PC-3 (cell line): ENCODE measurements around the gene PACSIN2. TPM values are rescaled to one million over a fixed set of nuclear protein-coding genes. Genes with fewer than 3 reads are reported as not detected.

ENCODE experiments used
- ATAC-seq: fragments of 200-7000 bp; cut with Tn5 transposase; 2 replicates; pipeline ENCODE4 v1.9.1; 2020; ENCODE audit warnings: mild to moderate bottlenecking, moderate library complexity
- BruUV-seq: library from RNA; stranded (reverse); fragments of 400-500 nt; replicated peaks from 2 replicates; lab custom pipeline; 2021; lab: Mats Ljungman, UMichigan
- CTCF ChIA-PET: fragments of 300-600 bp; sonication (Branson Sonifier 250); formaldehyde crosslinking; loops from one replicate; lab custom pipeline; 2022; ENCODE audit warnings: antibody characterized with exemption; lab: Charles Lee
- POLR2A ChIA-PET: fragments of 300-600 bp; sonication (Branson Sonifier 250); formaldehyde crosslinking; loops from one replicate; lab custom pipeline; 2022; ENCODE audit warnings: antibody characterized with exemption; ENCODE audit not compliant: unreplicated experiment; lab: Charles Lee
- DNase-seq: peaks from one replicate; pipeline ENCODE4 v3.0.0-alpha.2; 2015
- H2AFZ ChIP-seq: fragments of 300-600 bp; sonication (generic); 2 replicates; pipeline ENCODE4 v1.6.0; 2016; ENCODE audit warnings: antibody characterized with exemption, low read length
- H3F3A ChIP-seq: fragments of 300-600 bp; sonication (generic); one replicate; pipeline ENCODE4 v1.6.0; 2017; ENCODE audit warnings: antibody characterized with exemption, low read length, control low read depth, mild to moderate bottlenecking; ENCODE audit not compliant: unreplicated experiment
- H3K27ac ChIP-seq: fragments of 300-600 bp; sonication (generic); 2 replicates; pipeline ENCODE4 v1.5.1; 2016; ENCODE audit warnings: mild to moderate bottlenecking, low read length
- H3K27me3 ChIP-seq: fragments of 300-600 bp; sonication (generic); 2 replicates; pipeline ENCODE4 v1.6.1; 2016; ENCODE audit warnings: low read length, mixed read lengths
- H3K36me3 ChIP-seq: fragments of 300-600 bp; sonication (generic); 2 replicates; pipeline ENCODE4 v1.6.1; 2016; ENCODE audit warnings: low read depth, mixed run types, low read length, mixed read lengths
- H3K4me1 ChIP-seq: fragments of 300-600 bp; sonication (generic); 2 replicates; pipeline ENCODE4 v1.5.1; 2016; ENCODE audit warnings: low read length; ENCODE audit not compliant: insufficient read depth
- H3K4me2 ChIP-seq: fragments of 300-600 bp; sonication (generic); 2 replicates; pipeline ENCODE4 v1.6.0; 2016; ENCODE audit warnings: low read length
- H3K4me3 ChIP-seq: fragments of 300-600 bp; sonication (generic); 2 replicates; pipeline ENCODE4 v1.5.1; 2016; ENCODE audit warnings: mild to moderate bottlenecking, low read length, mixed read lengths
- H3K79me2 ChIP-seq: fragments of 300-600 bp; sonication (generic); 2 replicates; pipeline ENCODE4 v1.6.1; 2017; ENCODE audit warnings: low read length, mixed read lengths
- H3K9ac ChIP-seq: fragments of 300-600 bp; sonication (generic); 2 replicates; pipeline ENCODE4 v1.6.0; 2016; ENCODE audit warnings: mild to moderate bottlenecking, low read length
- H3K9me2 ChIP-seq: fragments of 300-600 bp; sonication (generic); replicated peaks from 2 replicates; pipeline ENCODE4 v1.6.1; 2016; ENCODE audit warnings: mixed run types, low read length, mixed read lengths
- H3K9me3 ChIP-seq: fragments of 300-600 bp; sonication (generic); 2 replicates; pipeline ENCODE4 v1.6.1; 2016; ENCODE audit warnings: low read length, mixed read lengths
- H4K20me1 ChIP-seq: fragments of 300-600 bp; sonication (generic); 2 replicates; pipeline ENCODE4 v1.6.1; 2016; ENCODE audit warnings: low read length, mixed read lengths
- EZH2 ChIP-seq: fragments of 300-600 bp; sonication (generic); IDR thresholded peaks from one replicate; pipeline ENCODE4 v1.6.1; 2017; ENCODE audit warnings: antibody characterized with exemption, mild to moderate bottlenecking, low read length; ENCODE audit not compliant: unreplicated experiment
- EZH2phosphoT487 ChIP-seq: fragments of 300-600 bp; sonication (generic); IDR thresholded peaks from 2 replicates; pipeline ENCODE4 v1.6.1; 2018; ENCODE audit warnings: mild to moderate bottlenecking, antibody characterized with exemption, low read length, borderline replicate concordance
- intact Hi-C: fragments of 100-400 bp; cut with micrococcal nuclease; formaldehyde crosslinking; loops from 2 replicates; pipeline ENCODE4 v1.9.0; 2023
- total RNA-seq: library from RNA; depleted of rRNA; stranded (reverse); fragments of >200 nt; gene quantifications from 2 replicates; pipeline ENCODE4 v1.2.3, GENCODE V29; 2014
- TF ChIP-seq, protein P1 (sequence below): fragments of 300-600 bp; sonication (generic); conservative IDR thresholded peaks from 2 replicates; pipeline ENCODE4 v1.5.1; 2017; ENCODE audit warnings: antibody characterized with exemption, low read depth, mild to moderate bottlenecking, low read length

PACSIN2 gene
- total RNA-seq, 1 experiment from 2014 or later, result 25.7 TPM

GRCh38 chr22:42885446-42885845, 129.5 kb downstream of the PACSIN2 start:
- Histone ChIP-seq H3K36me3 (no peaks in the 10 kb centered on the region; the same call in 1 of the 2 replicates), H4K20me1 (no peaks in the 10 kb centered on the region), H3K4me3 (no peak overlapping the region), H3K9me3 (no peaks in the 10 kb centered on the region), H3K9ac (no peak overlapping the region), H2AFZ (no peak overlapping the region), H3F3A (no peaks in the 10 kb centered on the region), H3K9me2 (no peaks in the 10 kb centered on the region), H3K79me2 (no peaks in the 10 kb centered on the region), H3K4me1 (no peaks in the 10 kb centered on the region), H3K27me3 (no peaks in the 10 kb centered on the region), H3K4me2 (no peak overlapping the region), H3K27ac (no peak overlapping the region)
- no TSS peak for BruUV-seq
- intact Hi-C loops, result no loop called here
- no peak for DNase-seq
- ChIA-PET POLR2A (no interaction called here), CTCF (no interaction called here)
- no peak for ATAC-seq
- TF ChIP-seq, protein P1, sequence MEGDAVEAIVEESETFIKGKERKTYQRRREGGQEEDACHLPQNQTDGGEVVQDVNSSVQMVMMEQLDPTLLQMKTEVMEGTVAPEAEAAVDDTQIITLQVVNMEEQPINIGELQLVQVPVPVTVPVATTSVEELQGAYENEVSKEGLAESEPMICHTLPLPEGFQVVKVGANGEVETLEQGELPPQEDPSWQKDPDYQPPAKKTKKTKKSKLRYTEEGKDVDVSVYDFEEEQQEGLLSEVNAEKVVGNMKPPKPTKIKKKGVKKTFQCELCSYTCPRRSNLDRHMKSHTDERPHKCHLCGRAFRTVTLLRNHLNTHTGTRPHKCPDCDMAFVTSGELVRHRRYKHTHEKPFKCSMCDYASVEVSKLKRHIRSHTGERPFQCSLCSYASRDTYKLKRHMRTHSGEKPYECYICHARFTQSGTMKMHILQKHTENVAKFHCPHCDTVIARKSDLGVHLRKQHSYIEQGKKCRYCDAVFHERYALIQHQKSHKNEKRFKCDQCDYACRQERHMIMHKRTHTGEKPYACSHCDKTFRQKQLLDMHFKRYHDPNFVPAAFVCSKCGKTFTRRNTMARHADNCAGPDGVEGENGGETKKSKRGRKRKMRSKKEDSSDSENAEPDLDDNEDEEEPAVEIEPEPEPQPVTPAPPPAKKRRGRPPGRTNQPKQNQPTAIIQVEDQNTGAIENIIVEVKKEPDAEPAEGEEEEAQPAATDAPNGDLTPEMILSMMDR, result no peak
- TF ChIP-seq EZH2phosphoT487, result no peak
- TF ChIP-seq EZH2, result no peak

DNA sequence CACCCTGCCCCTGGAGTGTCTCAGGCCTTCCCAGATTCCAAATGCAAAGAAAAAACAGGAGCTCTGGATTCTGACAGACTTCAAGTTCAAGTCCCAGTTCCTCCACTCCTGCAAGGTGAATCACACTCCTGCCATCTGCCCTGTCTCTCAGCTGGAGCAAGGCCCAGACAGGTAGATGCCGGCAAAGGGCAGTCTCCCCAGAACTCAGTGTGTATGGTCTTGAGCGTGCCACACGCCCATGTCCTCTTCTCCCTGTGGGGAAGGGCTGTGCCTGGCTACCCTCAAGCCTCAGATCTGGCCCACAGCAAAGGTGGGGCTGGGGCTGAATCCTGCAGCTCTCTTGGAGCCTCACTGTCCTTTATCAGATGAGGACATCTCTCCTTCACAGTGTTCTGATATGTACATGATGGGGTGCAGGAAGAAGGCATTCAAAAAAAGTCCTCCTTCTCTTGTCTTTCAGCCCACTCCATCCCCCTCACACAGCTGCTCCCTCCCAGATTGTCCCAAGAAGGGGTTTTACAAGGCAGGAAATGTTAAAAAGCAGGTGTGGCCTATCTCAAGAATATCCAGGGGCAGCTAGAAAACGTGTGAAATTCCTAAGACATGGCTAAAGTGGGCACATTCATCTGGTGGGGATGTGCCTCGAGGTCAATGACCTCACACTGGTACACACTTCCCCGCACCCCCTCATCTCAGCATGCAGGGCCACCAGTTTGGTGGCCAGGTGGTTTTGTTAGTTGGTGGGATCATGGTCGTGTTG, 130.2 kb downstream of the PACSIN2 start:
- H3K4me3 ChIP-seq, result no peak overlapping the region
- no TSS peak for BruUV-seq
- TF ChIP-seq, protein P1, result no peak
- no peak for TF ChIP-seq EZH2phosphoT487
- TF ChIP-seq EZH2, result no peak
- no peak overlapping the region for H3K27ac ChIP-seq
- H3K9me3 ChIP-seq, result no peaks in the 10 kb centered on the region
- no peaks in the 10 kb centered on the region for H4K20me1 ChIP-seq
- ChIA-PET CTCF (no interaction called here), POLR2A (no interaction called here)
- no peak overlapping the region for H3K4me2 ChIP-seq
- no peak for DNase-seq
- no peak overlapping the region for H3K9ac ChIP-seq
- ATAC-seq, result no peak
- no peak overlapping the region for H2AFZ ChIP-seq
- intact Hi-C loops, result no loop called here
- no peaks in the 10 kb centered on the region for H3K79me2 ChIP-seq
- H3K36me3 ChIP-seq, result no peaks in the 10 kb centered on the region; the same call in 1 of the 2 replicates
- H3F3A ChIP-seq, result no peaks in the 10 kb centered on the region
- H3K4me1 ChIP-seq, result no peaks in the 10 kb centered on the region
- no peaks in the 10 kb centered on the region for H3K9me2 ChIP-seq
- H3K27me3 ChIP-seq, result no peaks in the 10 kb centered on the region

DNA sequence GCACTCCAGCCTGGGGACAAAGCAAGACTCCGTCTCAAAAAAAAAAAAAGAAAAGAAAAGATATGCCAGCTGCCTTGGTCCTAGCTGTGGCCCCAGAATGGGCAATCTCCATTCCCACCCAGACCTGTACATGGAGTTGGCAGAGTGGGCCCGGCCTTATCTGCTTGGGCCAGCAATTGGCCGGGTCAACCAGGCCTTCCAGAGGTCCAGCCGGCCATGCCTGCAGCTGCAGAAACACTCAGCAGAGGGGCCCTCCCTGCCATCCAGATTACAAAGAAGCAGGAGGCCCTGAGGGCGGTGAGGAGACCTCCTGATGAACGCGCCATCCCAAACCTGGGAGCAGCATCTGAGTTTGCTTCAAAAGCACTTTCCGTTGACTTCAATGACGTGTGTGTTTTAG, 131.0 kb downstream of the PACSIN2 start:
- Histone ChIP-seq H3K79me2 (no peaks in the 10 kb centered on the region), H3K9me2 (no peaks in the 10 kb centered on the region), H3K27me3 (no peaks in the 10 kb centered on the region), H3F3A (no peaks in the 10 kb centered on the region), H3K4me1 (no peaks in the 10 kb centered on the region), H4K20me1 (no peaks in the 10 kb centered on the region), H3K36me3 (no peaks in the 10 kb centered on the region; the same call in 1 of the 2 replicates), H3K9me3 (no peaks in the 10 kb centered on the region), H3K9ac (no peak overlapping the region), H2AFZ (no peak overlapping the region), H3K27ac (no peak overlapping the region), H3K4me2 (no peak overlapping the region), H3K4me3 (no peak overlapping the region)
- BruUV-seq, result no TSS peak
- DNase-seq (no peak), ATAC-seq (no peak)
- POLR2A ChIA-PET, result no interaction called here
- TF ChIP-seq EZH2phosphoT487, result no peak
- TF ChIP-seq, protein P1, result no peak
- no peak for TF ChIP-seq EZH2
- intact Hi-C loops, result no loop called here
- CTCF ChIA-PET, result no interaction called here
